GM19372 (cell line): ENCODE results near the gene SH3GL1.
A peak's percentile ranks its signal among the peaks of the same experiment; 100 is the strongest.

Experiments
- ATAC-seq: cut with Tn5 transposase; IDR thresholded peaks from one replicate; pipeline ENCODE4 v1.9.1; 2021; ENCODE audit warnings: mild to moderate bottlenecking, low read depth, moderate library complexity; ENCODE audit not compliant: unreplicated experiment

SH3GL1 gene

GRCh38 chr19:4402171-4403004 lies 2.0 kb upstream of the SH3GL1 start, which contains the start of gene CHAF1A:
Gene CHAF1A (plus strand): TSS chr19:4402640. CDS start chr19:4402763, 123 bp downstream.
- peak; percentile 73 for ATAC-seq

GRCh38 chr19:4401769-4402170 lies 1.4 kb upstream of the SH3GL1 start:
- no peak for ATAC-seq

DNA sequence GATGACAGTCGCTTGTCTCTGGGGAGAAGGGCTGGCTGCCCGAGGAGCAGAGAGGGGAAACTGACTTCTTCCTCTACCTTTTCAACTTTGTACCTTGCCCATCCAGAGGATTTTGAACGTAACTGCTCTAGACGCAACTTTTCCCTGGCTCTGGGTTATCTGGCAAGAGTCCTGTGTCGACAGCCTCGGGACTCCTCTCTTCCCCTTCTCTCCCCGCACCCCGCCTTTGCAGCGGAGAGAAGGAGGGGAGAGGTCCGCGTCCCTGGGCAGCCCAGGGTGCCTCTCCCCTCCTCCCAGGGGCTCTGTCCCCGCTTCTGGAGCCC lies 574 bp downstream of the SH3GL1 start:
- no peak for ATAC-seq

DNA sequence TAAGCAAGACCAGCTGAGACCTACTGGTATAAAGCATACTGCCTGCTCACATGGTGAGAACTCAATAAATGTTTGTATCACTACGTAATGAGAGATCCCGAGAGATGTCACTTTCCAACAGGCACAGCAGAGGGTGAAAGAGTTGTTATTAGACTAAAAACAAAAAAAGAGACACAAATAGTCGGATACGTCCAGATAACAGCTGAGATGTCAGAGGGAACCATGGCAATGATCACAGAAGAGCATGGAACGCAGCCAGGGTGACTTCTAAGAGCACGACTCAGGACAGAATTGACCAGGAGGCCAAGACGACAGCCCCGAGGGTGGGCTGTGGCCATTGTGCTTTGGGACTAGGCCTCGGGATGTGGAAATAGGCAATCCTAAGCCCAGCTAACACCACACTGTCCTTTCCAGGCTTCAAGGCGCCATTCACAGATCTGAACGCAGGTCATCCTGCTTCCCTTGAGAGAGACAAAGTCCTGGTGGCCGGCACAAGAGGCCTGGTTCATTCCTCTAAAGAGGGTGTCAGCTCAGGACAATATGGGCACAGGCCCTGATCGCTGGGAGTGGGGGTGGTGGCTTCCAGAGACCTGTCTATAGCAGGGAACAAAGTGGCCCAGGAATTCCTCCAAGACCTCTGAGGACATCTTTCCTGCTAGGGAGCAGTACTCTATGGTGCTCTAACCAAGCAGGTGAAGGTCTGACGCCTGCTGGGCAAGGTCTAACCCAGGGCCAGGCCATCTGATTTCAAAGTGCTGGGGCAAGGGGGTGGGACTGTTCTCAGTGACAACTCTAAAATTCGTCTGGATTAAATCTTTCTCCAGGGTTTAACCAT lies 3.2 kb downstream of the SH3GL1 start:
- ATAC-seq = no peak

DNA sequence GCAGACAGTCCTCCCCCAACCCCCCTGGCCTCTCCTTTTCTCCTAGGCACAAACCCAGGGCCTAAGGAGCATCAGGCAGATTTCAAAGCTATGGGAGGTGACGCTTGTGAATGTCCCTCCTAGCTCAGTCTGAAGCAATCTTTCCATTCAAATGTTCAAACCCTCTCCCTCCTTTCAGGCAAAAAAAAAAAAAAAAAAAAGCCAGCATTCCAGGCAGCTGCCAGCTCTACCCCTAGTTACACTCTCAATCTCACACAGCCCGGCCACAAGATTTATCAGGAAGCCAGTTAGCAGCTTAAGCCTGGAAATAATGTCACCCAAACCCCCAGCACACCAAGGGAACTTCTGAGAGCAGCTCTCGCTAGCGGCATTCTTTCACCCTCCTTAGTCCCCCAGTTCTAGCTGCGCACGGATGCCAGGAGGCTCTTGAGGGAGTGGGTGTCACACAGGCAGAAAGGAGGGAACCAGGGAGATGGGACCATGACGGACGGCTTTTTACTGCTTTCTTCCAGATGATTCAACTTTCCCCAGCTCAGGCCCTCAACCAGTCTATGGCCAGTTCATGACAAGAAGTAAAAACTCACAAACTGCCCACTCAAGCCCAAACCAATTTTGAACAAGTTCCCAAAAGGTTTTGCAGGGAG lies 6.3 kb downstream of the SH3GL1 start:
- ATAC-seq = no peak

DNA sequence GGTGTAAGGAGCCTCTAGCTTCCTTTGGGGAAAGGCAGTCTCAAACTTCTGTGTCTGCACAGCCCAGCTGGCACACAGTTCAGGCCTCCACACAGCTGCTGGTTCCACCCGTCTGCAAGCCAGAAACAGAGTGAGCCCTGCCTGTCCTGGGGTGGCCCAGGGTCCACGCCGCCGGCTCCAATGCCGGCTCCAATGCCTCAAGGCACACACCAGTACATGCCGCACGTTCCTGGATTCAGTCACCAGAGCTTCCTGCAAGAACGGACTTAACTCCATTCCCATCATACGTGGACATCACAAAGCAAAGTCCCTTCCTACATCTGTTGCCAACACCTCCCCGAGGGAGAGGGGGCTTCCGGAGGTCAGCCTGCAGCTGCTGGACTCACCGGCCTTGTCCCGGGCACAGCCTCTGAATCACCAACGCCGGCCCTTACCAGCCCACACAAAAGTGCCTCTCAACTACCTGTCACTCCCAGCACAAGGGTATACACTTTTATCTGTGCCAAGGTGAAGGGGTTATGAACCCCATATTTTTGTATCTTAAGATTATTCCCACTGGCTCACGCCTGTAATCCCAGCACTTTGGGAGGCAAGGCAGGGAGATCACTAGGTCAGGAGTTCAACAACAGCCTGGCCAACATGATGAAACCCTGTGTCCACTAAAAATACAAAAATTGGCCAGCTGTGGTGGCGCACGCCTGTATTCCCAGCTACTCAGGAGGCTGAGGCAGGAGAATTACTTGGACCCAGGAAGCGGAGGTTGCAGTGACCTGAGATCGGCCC lies 8.5 kb downstream of the SH3GL1 start:
- ATAC-seq = no peak

- no peak for ATAC-seq
Observed at GRCh38 chr19:4391306-4391693, 9.0 kb downstream of the SH3GL1 start.

GRCh38 chr19:4390567-4391305 lies 9.6 kb downstream of the SH3GL1 start:
- no peak for ATAC-seq

GRCh38 chr19:4390017-4390566 lies 10.3 kb downstream of the SH3GL1 start:
- ATAC-seq = no peak

- ATAC-seq = no peak
Observed at GRCh38 chr19:4389511-4390016, 10.8 kb downstream of the SH3GL1 start.

DNA sequence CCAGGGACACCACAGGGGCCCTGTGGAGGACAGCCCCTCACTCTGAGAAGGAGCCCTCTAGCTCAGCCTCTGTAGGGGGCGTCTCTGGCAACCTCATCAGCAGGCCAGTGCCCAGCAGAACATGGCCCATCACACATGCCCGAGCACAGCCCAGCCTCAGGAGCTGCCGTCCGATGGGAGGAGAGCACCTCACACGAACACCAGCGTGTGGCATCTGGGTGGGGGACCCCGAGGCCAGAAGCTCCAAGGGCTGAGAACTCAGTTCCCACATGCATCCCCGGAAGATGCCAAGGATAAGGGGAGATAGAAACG lies 11.3 kb downstream of the SH3GL1 start:
- no peak for ATAC-seq

GRCh38 chr19:4388337-4389063 lies 11.8 kb downstream of the SH3GL1 start:
- ATAC-seq = no peak

DNA sequence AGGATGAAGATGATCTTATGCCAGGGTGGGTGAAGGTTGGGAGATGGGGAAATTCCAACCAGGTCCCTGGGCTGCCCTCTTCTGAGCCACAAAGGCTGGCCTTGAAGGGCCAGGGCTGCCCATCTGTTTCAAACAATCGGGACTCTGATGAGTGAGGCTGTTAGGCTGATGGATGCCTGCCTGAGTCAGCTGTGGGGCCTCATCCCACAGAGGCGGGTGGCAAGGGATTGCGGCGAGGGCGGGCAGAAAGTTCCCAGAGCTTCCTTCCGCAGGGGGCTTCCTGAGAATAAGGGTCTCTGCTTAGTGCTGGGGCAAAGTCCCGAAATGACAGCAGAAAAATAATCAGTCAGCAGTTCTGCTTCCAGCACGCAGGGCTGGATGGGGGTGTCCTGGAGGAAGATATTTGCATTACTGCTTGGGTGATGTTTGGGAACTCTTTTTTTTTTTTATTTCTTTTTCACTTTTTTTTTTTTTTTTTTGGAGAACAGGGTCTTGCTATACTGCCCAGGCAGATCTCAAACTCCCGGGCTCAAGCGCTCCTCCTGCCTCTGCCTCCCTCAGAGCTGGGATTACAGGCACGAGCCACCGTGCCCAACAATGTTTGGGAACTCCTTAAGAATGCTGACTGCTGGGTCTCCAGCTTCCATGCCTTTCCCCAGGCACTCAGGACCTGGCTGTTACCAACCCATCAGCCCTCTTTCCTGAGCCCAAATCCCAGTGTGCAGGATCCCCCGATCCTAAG lies 14.1 kb downstream of the SH3GL1 start:
- no peak for ATAC-seq

- ATAC-seq = no peak
Observed at GRCh38 chr19:4385291-4386040, 14.9 kb downstream of the SH3GL1 start.

GRCh38 chr19:4380254-4380727 lies 20.1 kb downstream of the SH3GL1 start:
- ATAC-seq = no peak

DNA sequence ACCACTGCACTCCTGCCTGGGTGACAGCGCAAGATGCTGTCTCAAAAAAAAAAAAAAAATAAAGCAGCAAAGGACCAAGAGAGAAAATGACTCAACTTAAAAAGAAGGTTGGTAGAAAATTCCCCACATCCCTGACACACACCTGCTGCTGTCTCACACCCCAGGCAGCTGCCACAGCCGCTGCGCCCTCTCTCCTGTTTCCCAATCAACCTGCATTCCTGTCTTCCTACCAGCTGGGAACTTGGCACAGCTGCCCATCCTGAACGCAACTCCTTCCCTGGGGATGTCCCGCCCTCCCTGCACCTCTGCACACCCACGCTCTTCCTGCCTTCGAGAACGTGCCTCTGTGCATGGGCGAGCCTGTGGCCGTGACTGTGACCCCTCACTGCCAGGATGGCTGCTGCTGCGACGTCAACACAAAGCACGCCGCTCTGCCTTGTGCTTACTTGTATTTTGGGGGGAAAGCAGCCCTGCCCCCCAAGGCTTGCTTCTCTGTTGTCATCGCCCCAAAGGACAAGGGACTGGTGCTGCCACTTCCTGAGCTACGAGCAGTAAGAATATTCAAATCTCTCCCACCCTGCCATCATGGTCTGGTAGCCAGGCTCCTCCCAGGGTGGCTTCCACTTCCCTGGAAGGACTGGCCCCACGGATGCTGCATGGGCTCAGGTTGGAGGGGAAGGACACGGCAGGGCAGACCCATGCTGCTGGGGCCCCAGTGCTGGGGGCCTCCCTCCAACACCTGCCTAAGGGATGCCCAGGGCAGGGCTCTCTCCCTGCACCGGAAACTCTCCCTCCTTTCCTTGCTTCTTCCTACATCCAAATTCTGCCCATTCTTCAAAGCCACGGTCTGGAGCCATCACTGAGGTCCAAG lies 20.7 kb downstream of the SH3GL1 start:
- ATAC-seq = no peak
